Measurements from ENCODE around the gene MACROD2. TPM values are rescaled to one million over a fixed set of nuclear protein-coding genes. Genes with fewer than 3 reads are reported as not detected.

MACROD2 gene
- total RNA-seq, 4 donors from 2014 or later: 4.6 to 33.0 (median 8.3) TPM

- no peak overlapping the region for H3K4me3 ChIP-seq
- H3K9me3 ChIP-seq: no peaks in the 10 kb centered on the region
- no peaks in the 10 kb centered on the region for H3K27me3 ChIP-seq
- TF ChIP-seq POLR2A (IDR thresholded peaks at IDR 0.05): no peak
- intact Hi-C loops (cut with DNase I; ENCODE audit: low total_unique reads): no loop called here
- no peak for DNase-seq
- H3K36me3 ChIP-seq: no peaks in the 10 kb centered on the region
- in situ Hi-C loops (cut with MboI; ENCODE audit: low pct_ligation_motif_present in 1 of 4, low pct_unique_long_range_greater_than_20kb in 1 of 4, low sequenced_read_pairs in 3 of 4): no loop called here
- H3K27ac ChIP-seq: no peak overlapping the region
- H3K4me1 ChIP-seq: no peaks in the 10 kb centered on the region
Measured at GRCh38 chr20:14445902-14446301, 450.6 kb downstream of the MACROD2 start.

GRCh38 chr20:14446446-14446845 is 451.1 kb downstream of the MACROD2 start:
- in situ Hi-C loops (cut with MboI; ENCODE audit: low pct_ligation_motif_present in 1 of 4, low pct_unique_long_range_greater_than_20kb in 1 of 4, low sequenced_read_pairs in 3 of 4): no loop called here
- Histone ChIP-seq H3K36me3 (no peaks in the 10 kb centered on the region), H3K4me1 (no peaks in the 10 kb centered on the region), H3K27me3 (no peaks in the 10 kb centered on the region), H3K4me3 (no peak overlapping the region), H3K27ac (no peak overlapping the region), H3K9me3 (no peaks in the 10 kb centered on the region)
- intact Hi-C loops (cut with DNase I; ENCODE audit: low total_unique reads): no loop called here
- TF ChIP-seq POLR2A (IDR thresholded peaks at IDR 0.05) (no peak), EP300 (IDR thresholded peaks at IDR 0.05; ENCODE audit: low read depth) (no peak), POLR2AphosphoS5 (IDR thresholded peaks at IDR 0.05) (no peak)
- DNase-seq: no peak

GRCh38 chr20:14449323-14449722 is 454.0 kb downstream of the MACROD2 start:
- Histone ChIP-seq H3K27ac (no peak overlapping the region), H3K36me3 (no peaks in the 10 kb centered on the region), H3K4me1 (no peaks in the 10 kb centered on the region), H3K27me3 (no peaks in the 10 kb centered on the region), H3K9me3 (no peaks in the 10 kb centered on the region), H3K4me3 (no peak overlapping the region)
- in situ Hi-C loops (cut with MboI; ENCODE audit: low pct_ligation_motif_present in 1 of 4, low pct_unique_long_range_greater_than_20kb in 1 of 4, low sequenced_read_pairs in 3 of 4) (no loop called here), intact Hi-C loops (cut with DNase I; ENCODE audit: low total_unique reads) (no loop called here)
- DNase-seq: no peak
- WGBS, 2 donors (ENCODE audit: low coverage in 1 of 2): 56 to 79% methylated on average over 1 of the region's 1 CpG
- TF ChIP-seq POLR2A (IDR thresholded peaks at IDR 0.05) (no peak), POLR2AphosphoS5 (IDR thresholded peaks at IDR 0.05) (no peak), CTCF (IDR thresholded peaks at IDR 0.05) (no peak), EP300 (IDR thresholded peaks at IDR 0.05; ENCODE audit: low read depth) (no peak)

GRCh38 chr20:14450256-14450655 is 454.9 kb downstream of the MACROD2 start:
- H3K36me3 ChIP-seq: no peaks in the 10 kb centered on the region
- no peak for TF ChIP-seq POLR2A (IDR thresholded peaks at IDR 0.05)
- TF ChIP-seq EP300 (IDR thresholded peaks at IDR 0.05; ENCODE audit: low read depth): no peak
- no peak for TF ChIP-seq POLR2AphosphoS5 (IDR thresholded peaks at IDR 0.05)
- no peak for TF ChIP-seq CTCF (IDR thresholded peaks at IDR 0.05)
- H3K27me3 ChIP-seq: no peaks in the 10 kb centered on the region
- DNase-seq: no peak
- no peaks in the 10 kb centered on the region for H3K9me3 ChIP-seq
- H3K27ac ChIP-seq: no peak overlapping the region
- H3K4me1 ChIP-seq: no peaks in the 10 kb centered on the region
- WGBS, 2 donors (ENCODE audit: low coverage in 1 of 2): 78 to 90% methylated on average over 2 of the region's 2 CpGs
- in situ Hi-C loops (cut with MboI; ENCODE audit: low pct_ligation_motif_present in 1 of 4, low pct_unique_long_range_greater_than_20kb in 1 of 4, low sequenced_read_pairs in 3 of 4) (no loop called here), intact Hi-C loops (cut with DNase I; ENCODE audit: low total_unique reads) (no loop called here)
- H3K4me3 ChIP-seq: no peak overlapping the region

- WGBS, 2 donors (ENCODE audit: low coverage in 1 of 2): 85% methylated on average over 4 of the region's 4 CpGs; no CpG with 5 or more reads in 1 of the 2 donors
- no peak for DNase-seq
- Histone ChIP-seq H3K36me3 (no peaks in the 10 kb centered on the region), H3K4me3 (no peak overlapping the region), H3K27me3 (no peaks in the 10 kb centered on the region), H3K9me3 (no peaks in the 10 kb centered on the region), H3K27ac (no peak overlapping the region), H3K4me1 (no peaks in the 10 kb centered on the region)
- intact Hi-C loops (cut with DNase I; ENCODE audit: low total_unique reads): no loop called here
- TF ChIP-seq CTCF (IDR thresholded peaks at IDR 0.05) (no peak), POLR2A (IDR thresholded peaks at IDR 0.05) (no peak), EP300 (IDR thresholded peaks at IDR 0.05; ENCODE audit: low read depth) (no peak), POLR2AphosphoS5 (IDR thresholded peaks at IDR 0.05) (no peak)
- in situ Hi-C loops (cut with MboI; ENCODE audit: low pct_ligation_motif_present in 1 of 4, low pct_unique_long_range_greater_than_20kb in 1 of 4, low sequenced_read_pairs in 3 of 4): no loop called here
Measured at GRCh38 chr20:14451458-14451857, 456.1 kb downstream of the MACROD2 start.
